Activated effector memory CD4-positive, alpha-beta T cell treated with Interleukin-2 at 50 U/mL for 16 hours (primary cell): ENCODE measurements around the gene SESTD1.
"Not testable (repeated sequence)": the region's sequence is repeated elsewhere in the genome, so short reads cannot be mapped to it uniquely, and the experiment has no call there.

Source experiments
- DNase-seq: peaks from one replicate; pipeline ENCODE4 v3.0.0-alpha.2; 2020

SESTD1 gene

DNA sequence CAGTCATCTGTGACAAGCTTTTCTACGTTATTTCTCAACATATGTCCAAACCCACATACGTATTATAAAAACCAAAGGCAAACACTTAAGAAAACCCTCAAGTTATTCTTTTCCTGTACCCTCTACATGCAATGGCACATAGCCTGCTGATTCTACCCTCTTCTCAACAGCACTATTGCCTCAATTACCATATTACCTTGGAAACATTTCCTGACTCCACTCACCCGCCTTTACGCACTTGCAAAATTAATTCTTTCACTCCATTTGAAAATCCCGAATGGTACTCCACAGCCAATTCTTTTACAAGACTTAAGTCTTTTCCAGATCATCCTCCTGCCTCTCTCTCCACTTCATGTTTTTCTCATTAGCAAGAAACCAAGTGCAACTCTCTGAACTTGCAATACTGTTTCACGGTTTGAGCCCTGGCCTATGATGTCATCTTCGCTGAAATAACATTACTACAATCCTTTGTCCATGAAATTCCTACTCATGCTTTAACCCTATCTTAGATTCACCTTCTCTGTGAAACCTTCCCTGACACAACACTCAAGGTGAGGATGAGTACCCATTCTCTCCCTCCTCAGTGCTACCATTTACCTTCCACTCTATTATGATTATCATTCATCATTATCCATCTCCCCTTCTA lies 29.0 kb downstream of the SESTD1 start:
- DNase-seq: no peak

- DNase-seq: no peak
Measured at GRCh38 chr2:179234658-179235240, 29.9 kb downstream of the SESTD1 start.

DNA sequence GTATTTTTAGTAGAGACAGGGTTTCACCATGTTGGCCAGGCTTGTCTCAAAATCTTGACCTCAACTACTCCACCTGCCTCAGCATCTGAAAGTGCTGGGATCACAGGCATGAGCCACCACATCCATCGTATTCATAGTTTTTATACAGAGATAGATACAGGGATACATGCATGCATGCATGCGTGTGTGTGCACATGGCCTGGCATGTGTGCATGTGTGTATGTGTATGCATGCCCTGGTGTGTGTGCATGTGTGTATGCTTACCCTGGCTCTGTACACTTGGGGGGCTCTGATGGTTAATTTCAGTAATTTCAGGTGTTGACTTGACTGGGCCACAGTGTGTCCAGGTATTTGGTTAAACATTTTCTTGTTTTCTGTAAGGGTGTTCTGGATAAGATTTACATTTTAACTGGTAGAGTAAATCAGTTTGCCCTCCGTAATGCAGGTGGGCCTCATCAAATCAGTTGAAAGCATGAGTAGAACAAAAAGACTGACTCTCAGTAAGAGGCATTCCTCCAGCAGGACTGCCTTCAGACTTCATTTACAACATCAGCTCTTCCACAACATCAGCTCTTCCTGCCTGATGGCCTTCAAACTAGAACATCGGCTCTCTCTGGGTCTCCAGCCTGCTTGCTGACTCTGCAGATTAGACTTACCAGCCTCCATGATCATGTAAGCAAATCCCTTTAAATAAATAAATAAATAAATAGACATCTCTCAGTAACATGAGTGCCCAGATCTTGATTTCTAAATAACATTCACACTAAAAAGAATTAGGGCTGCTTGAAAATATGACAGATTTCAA lies 30.8 kb downstream of the SESTD1 start:
- no peak for DNase-seq

- DNase-seq: no peak
Measured at GRCh38 chr2:179233083-179233490, 31.5 kb downstream of the SESTD1 start.

GRCh38 chr2:179226961-179227259 lies 37.7 kb downstream of the SESTD1 start:
- DNase-seq: no peak

GRCh38 chr2:179226203-179226960 lies 38.2 kb downstream of the SESTD1 start:
- DNase-seq: no peak

- no peak for DNase-seq
Measured at GRCh38 chr2:179224361-179224760, 40.3 kb downstream of the SESTD1 start.

DNA sequence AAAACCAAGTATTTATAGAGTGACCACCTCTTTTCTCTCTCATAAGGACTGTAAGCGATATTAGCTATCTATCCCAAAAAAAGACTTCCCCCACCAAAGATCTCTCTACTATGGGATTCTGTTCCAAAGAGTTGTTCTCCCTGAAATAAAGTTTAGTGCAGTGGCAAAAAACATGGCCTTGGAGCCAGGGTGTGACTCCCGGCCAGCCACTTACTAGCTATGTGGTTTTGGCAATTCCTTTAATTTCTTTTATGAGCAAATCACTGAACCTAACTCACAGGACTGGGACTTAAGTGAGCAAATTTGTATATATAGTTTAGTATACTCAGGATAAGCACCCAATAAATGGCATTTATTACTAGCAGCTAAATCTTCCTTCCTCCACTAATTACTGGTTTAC lies 42.6 kb downstream of the SESTD1 start:
- DNase-seq: no peak

GRCh38 chr2:179218848-179219594 lies 45.6 kb downstream of the SESTD1 start:
- DNase-seq: peak; percentile 22

DNA sequence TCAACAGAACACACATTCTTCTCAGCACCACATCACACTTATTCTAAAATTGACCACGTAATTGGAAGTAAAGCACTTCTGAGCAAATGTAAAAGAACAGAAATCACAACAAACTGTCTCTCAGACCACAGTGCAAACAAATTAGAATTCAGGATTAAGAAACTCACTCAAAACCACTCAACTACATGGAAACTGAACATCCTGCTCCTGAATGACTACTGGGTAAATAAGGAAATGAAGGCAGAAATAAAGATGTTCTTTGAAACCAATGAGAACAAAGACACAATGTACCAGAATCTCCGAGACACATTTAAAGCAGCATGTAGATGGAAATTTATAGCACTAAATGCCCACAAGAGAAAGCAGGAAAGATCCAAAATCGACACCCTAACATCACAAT lies 50.0 kb downstream of the SESTD1 start:
- DNase-seq: not testable (repeated sequence)

DNA sequence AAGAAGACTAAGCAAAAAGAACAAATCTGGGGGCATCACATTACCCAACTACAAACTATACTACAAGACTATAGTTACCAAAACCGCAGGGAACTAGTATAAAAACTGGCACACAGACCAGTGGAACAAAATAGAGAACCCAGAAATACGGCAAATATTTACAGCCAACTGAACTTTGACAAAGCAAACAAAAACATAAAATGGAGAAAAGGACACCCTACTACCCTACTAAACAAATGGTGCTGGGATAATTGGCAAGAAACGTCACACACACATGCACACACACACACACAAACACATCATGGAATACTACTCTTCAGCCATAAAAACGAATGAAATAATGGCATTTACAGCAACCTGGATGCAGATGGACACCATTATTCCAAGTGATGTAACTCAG lies 53.3 kb downstream of the SESTD1 start:
- no peak for DNase-seq

GRCh38 chr2:179208277-179208676 lies 56.4 kb downstream of the SESTD1 start:
- DNase-seq: not testable (repeated sequence)

DNA sequence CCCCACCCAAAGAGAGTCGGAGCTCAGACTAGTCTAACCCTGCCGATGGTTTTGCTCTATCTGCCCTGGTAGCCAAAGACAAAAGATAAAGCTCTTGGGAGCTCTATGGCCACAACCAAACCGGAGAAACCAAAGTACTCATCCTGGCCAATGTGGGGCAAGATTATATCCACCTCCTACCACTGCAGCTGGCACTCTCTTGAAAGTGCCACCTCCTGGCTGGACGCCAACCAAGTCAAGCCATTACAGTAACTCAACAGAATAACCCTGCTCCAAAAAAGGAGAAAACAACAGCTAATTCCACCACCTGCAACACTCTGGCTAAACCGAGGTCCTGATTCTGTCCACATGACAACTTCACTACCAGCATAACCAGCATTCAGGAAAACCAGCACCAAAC lies 57.6 kb downstream of the SESTD1 start:
- no peak for DNase-seq

DNA sequence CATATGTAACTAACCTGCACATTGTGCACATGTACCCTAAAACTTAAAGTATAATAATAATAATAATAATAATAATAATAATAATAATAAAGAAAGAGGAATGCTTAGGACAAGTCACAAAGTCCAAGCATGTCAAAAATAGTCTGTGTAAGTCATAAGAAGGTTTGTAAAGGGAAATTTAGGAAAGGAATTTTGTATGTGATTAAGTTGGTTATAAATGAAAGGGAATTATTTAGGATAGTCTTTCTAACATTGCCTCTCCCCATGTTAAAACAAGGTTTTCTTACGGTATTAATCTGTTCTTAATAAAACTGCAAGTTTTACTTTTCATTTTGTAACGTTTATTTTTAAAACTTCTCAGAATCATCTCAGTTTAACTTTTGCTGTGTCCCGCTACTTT lies 62.8 kb downstream of the SESTD1 start:
- DNase-seq: no peak

DNA sequence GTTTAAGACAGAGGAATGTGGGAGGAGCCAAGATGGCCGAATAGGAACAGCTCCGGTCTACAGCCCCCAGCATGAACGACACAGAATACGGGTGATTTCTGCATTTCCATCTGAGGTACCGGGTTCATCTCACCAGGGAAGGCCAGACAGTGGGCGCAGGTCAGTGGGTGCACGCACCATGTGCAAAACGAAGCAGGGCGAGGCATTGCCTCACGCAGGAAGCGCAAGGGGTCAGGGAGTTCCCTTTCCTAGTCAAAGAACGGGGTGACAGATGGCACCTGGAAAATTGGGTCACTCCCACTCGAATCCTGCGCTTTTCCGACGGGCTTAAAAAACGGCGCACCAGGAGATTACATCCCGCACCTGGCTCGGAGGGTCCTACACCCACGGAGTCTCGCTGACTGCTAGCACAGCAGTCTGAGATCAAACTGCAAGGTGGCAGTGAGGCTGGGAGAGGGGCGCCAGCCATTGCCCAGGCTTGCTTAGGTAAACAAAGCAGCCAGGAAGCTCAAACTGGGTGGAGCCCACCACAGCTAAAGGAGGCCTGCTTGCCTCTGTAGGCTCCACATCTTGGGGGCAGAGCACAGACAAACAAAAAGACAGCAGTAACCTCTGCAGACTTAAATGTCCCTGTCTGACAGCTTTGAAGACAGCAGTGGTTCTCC lies 68.6 kb downstream of the SESTD1 start:
- not testable (repeated sequence) for DNase-seq

- no peak for DNase-seq
Measured at GRCh38 chr2:179195141-179195540, 69.5 kb downstream of the SESTD1 start.

- no peak for DNase-seq
Measured at GRCh38 chr2:179193759-179194394, 70.8 kb downstream of the SESTD1 start.

DNA sequence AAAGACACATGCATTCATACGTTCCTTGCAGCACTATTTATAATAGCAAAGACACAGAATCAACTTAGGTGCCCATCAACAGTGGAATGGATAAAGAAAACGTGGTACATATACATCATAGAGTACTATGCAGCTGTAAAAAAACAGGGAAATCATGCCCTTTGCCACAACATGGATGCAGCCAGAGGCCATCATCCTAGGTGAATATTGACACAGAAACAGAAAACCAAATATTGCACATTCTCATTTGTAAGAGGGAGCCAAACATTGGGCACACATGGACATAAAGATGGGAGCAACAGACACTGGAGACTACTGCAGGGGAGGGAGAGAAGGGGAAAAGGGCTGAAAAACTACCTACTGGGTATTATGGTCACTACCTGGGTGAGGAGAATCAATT lies 73.5 kb downstream of the SESTD1 start:
- DNase-seq: no peak

GRCh38 chr2:179186126-179186525 lies 78.5 kb downstream of the SESTD1 start:
- DNase-seq: no peak

- no peak for DNase-seq
Measured at GRCh38 chr2:179184610-179185009, 80.0 kb downstream of the SESTD1 start.

DNA sequence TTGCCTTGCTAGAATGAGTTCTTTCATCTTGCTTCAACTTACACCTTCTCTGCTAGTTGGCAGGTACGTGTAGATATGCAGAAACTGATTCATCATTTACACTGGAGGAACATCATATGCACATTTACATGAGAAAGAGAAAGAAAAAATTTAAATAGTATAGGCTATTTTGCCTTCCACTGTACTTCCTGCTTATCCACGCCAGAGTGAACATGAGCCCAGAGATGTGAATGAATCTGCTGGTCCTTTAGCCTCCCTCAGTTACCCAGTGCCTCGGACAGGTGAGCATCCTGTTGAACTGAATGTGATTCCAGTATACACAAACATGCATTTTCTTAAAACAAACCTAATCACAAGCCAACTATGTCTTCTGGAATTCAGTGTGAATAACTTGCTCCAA lies 83.6 kb downstream of the SESTD1 start:
- DNase-seq: no peak

GRCh38 chr2:179180242-179180641 lies 84.4 kb downstream of the SESTD1 start:
- DNase-seq: no peak
